Gastrocnemius medialis (tissue), 4 donors: ENCODE data around the gene PARD3. TPM values are rescaled to one million over a fixed set of nuclear protein-coding genes. Genes with fewer than 3 reads are reported as not detected.
"Not testable (repeated sequence)": the region's sequence is repeated elsewhere in the genome, so short reads cannot be mapped to it uniquely, and the experiment has no call there.

Experiments
- ATAC-seq, 2 donors: fragments of 150-250 bp; one replicate each; pipeline ENCODE4 v1.9.1; 2016
- DNase-seq, 2 donors: peaks; one replicate each; pipeline ENCODE4 v3.0.0-alpha.2; 2019
- H3K27ac ChIP-seq, 4 donors: fragments of 200-600 bp; sonication (generic); 1 replicate in 1 of 4; 2 replicates in 3 of 4; pipeline ENCODE4 v1.5.1; 2016 to 2018; ENCODE audit warnings: mild to moderate bottlenecking in 2 of 4, moderate library complexity in 1 of 4
- H3K27me3 ChIP-seq, 3 donors: fragments of 200-600 bp; sonication (generic) in 2 of 3; 1 replicate in 1 of 3; 2 replicates in 2 of 3; pipeline versions ENCODE4 v1.5.1 to v1.6.0; 2016 to 2019; ENCODE audit warnings: mild to moderate bottlenecking in 1 of 3, moderate library complexity in 1 of 3
- H3K36me3 ChIP-seq, 2 donors: fragments of 200-600 bp; sonication (generic) in 1 of 2; one replicate each; pipeline ENCODE4 v1.5.1; 2017 to 2018
- H3K4me1 ChIP-seq, 2 donors: fragments of 200-600 bp; sonication (generic) in 1 of 2; one replicate each; pipeline ENCODE4 v1.5.1; 2016 to 2017; ENCODE audit warnings: mild to moderate bottlenecking in 2 of 2
- H3K4me3 ChIP-seq, 4 donors: fragments of 200-600 bp; sonication (generic) in 3 of 4; 1 replicate in 1 of 4; 2 replicates in 3 of 4; pipeline ENCODE4 v1.5.1; 2016 to 2019; ENCODE audit warnings: mild to moderate bottlenecking in 2 of 4
- H3K9me3 ChIP-seq, 3 donors: fragments of 200-600 bp; sonication (generic) in 2 of 3; 1 replicate in 1 of 3; 2 replicates in 2 of 3; pipeline ENCODE4 v1.5.1; 2016 to 2019
- CTCF ChIP-seq, 5 experiments: fragments of 450-650 bp in 3 of 5; fragments of 200-600 bp in 2 of 5; sonication (generic) in 2 of 5; IDR thresholded peaks in 4 of 5; conservative IDR thresholded peaks in 1 of 5; 1 replicate in 4 of 5; 2 replicates in 1 of 5; pipeline ENCODE4 v1.5.1; 2016 to 2019; ENCODE audit warnings: antibody characterized with exemption in 5 of 5, mild to moderate bottlenecking in 3 of 5, moderate library complexity in 3 of 5
- POLR2A ChIP-seq, 2 donors: fragments of 450-650 bp; IDR thresholded peaks; one replicate each; pipeline ENCODE4 v1.6.1; 2017; ENCODE audit warnings: antibody characterized with exemption in 2 of 2, mild to moderate bottlenecking in 2 of 2, moderate library complexity in 2 of 2
- in situ Hi-C, 4 donors: fragments of 200-750 bp; cut with MboI; loops; one replicate each; pipeline versions ENCODE4 v1.15.0 to v1.8.0; 2017; ENCODE audit warnings: low sequenced_read_pairs in 4 of 4
- intact Hi-C: fragments of 100-400 bp; cut with DNase I; formaldehyde crosslinking; loops from one replicate; pipeline ENCODE4 v1.15.1; 2023; ENCODE audit warnings: low total_unique reads
- total RNA-seq, 4 donors: library from RNA; depleted of rRNA; stranded (reverse); fragments of >200 nt; gene quantifications; one replicate each; pipeline versions ENCODE4 v1.1.0 to v1.2.3, GENCODE V29; 2016

PARD3 gene
- total RNA-seq, 4 donors from 2014 or later = 64.6 to 75.8 (median 68.3) TPM

GRCh38 chr10:34076443-34076842 lies 738.7 kb downstream of the PARD3 start:
- no peak overlapping the region for H3K4me3 ChIP-seq
- peaks cover 0 to 9% of the 10 kb centered on the region in 2 donors for H3K4me1 ChIP-seq
- no peak overlapping the region for H3K27ac ChIP-seq
- in situ Hi-C loops = no loop called here
- intact Hi-C loops = no loop called here
- ATAC-seq (no peak), DNase-seq (no peak)
- no peaks in the 10 kb centered on the region for H3K36me3 ChIP-seq
- H3K9me3 ChIP-seq = no peaks in the 10 kb centered on the region
- no peak for TF ChIP-seq POLR2A (IDR thresholded peaks at IDR 0.05)
- TF ChIP-seq CTCF (IDR thresholded peaks at IDR 0.05 in 4 of 5, conservative IDR thresholded peaks at IDR 0.05 in 1 of 5) = no peak
- no peaks in the 10 kb centered on the region for H3K27me3 ChIP-seq

GRCh38 chr10:34075254-34075926 lies 739.7 kb downstream of the PARD3 start:
- no peaks in the 10 kb centered on the region for H3K36me3 ChIP-seq
- H3K9me3 ChIP-seq = no peaks in the 10 kb centered on the region
- H3K27ac ChIP-seq = no peak overlapping the region
- TF ChIP-seq POLR2A (IDR thresholded peaks at IDR 0.05) (no peak), CTCF (IDR thresholded peaks at IDR 0.05 in 4 of 5, conservative IDR thresholded peaks at IDR 0.05 in 1 of 5) (no peak)
- in situ Hi-C loops (no loop called here), intact Hi-C loops (no loop called here)
- no peak overlapping the region for H3K4me3 ChIP-seq
- H3K27me3 ChIP-seq = no peaks in the 10 kb centered on the region
- H3K4me1 ChIP-seq = peaks cover 0 to 9% of the 10 kb centered on the region in 2 donors
- no peak for ATAC-seq
- DNase-seq = peak in 1 of 2 donors; percentile 25

- intact Hi-C loops (no loop called here), in situ Hi-C loops (loop anchor here in 1 of 4 donors (25.0 kb wide), 1 partner anchor 88 kb away; no protein-coding TSS in a partner anchor)
- H3K36me3 ChIP-seq = no peaks in the 10 kb centered on the region
- DNase-seq (no peak), ATAC-seq (no peak)
- no peaks in the 10 kb centered on the region for H3K27me3 ChIP-seq
- peaks cover 0 to 9% of the 10 kb centered on the region in 2 donors for H3K4me1 ChIP-seq
- TF ChIP-seq CTCF (IDR thresholded peaks at IDR 0.05 in 4 of 5, conservative IDR thresholded peaks at IDR 0.05 in 1 of 5) (no peak), POLR2A (IDR thresholded peaks at IDR 0.05) (no peak)
- H3K27ac ChIP-seq = no peak overlapping the region
- no peak overlapping the region for H3K4me3 ChIP-seq
- H3K9me3 ChIP-seq = no peaks in the 10 kb centered on the region
Observed at GRCh38 chr10:34074051-34074450, 741.0 kb downstream of the PARD3 start.

- in situ Hi-C loops = loop anchor here in 1 of 4 donors (25.0 kb wide), 1 partner anchor 95 kb away; no protein-coding TSS in a partner anchor
- not testable (repeated sequence) for ATAC-seq
Observed at GRCh38 chr10:34067741-34068140, 747.4 kb downstream of the PARD3 start.

GRCh38 chr10:34063592-34063991 lies 751.5 kb downstream of the PARD3 start:
- intact Hi-C loops = no loop called here
- TF ChIP-seq CTCF (IDR thresholded peaks at IDR 0.05 in 4 of 5, conservative IDR thresholded peaks at IDR 0.05 in 1 of 5) (no peak), POLR2A (IDR thresholded peaks at IDR 0.05) (no peak)
- H3K27me3 ChIP-seq = no peaks in the 10 kb centered on the region

More at GRCh38 chr10:34067741-34068140, 747.4 kb downstream of the PARD3 start:
- H3K27ac ChIP-seq, H3K36me3 ChIP-seq, DNase-seq, H3K4me1 ChIP-seq, H3K27me3 ChIP-seq, H3K4me3 ChIP-seq, intact Hi-C loops: not testable (repeated sequence)
- H3K9me3 ChIP-seq = peaks cover 0 to 13% (median 7%) of the 10 kb centered on the region in 3 donors

More at GRCh38 chr10:34063592-34063991, 751.5 kb downstream of the PARD3 start:
- no peak for ATAC-seq
- no peaks in the 10 kb centered on the region for H3K36me3 ChIP-seq
- in situ Hi-C loops = loop anchor here in 1 of 4 donors (25.0 kb wide), 1 partner anchor 99 kb away; no protein-coding TSS in a partner anchor
- H3K9me3 ChIP-seq = peaks cover 0 to 15% (median 7%) of the 10 kb centered on the region in 3 donors
- no peak overlapping the region for H3K4me3 ChIP-seq
- no peaks in the 10 kb centered on the region for H3K4me1 ChIP-seq
- H3K27ac ChIP-seq = no peak overlapping the region
- DNase-seq = no peak
